H9 (cell line): Measurements from ENCODE around the gene WDR64. TPM values are rescaled to one million over a fixed set of nuclear protein-coding genes. Genes with fewer than 3 reads are reported as not detected.

Experiments
- DNase-seq: peaks from one replicate; pipeline ENCODE4 v3.0.0-alpha.2; 2017
- H2AFZ ChIP-seq: one replicate; pipeline ENCODE4 v1.6.1; 2013; ENCODE audit warnings: mild to moderate bottlenecking, low read length, control low read depth, moderate library complexity
- H2AK5ac ChIP-seq: 2 replicates; pipeline ENCODE4 v1.6.1; 2013; ENCODE audit warnings: low read length, control low read depth, mixed read lengths; ENCODE audit not compliant: insufficient read length
- H2BK120ac ChIP-seq: one replicate; pipeline ENCODE4 v1.6.1; 2013; ENCODE audit warnings: low read depth, mild to moderate bottlenecking, low read length, control low read depth, inconsistent platforms; ENCODE audit not compliant: poor library complexity, severe bottlenecking
- H2BK12ac ChIP-seq: 2 replicates; pipeline ENCODE4 v1.6.1; 2013; ENCODE audit warnings: low read length, control low read depth, mixed read lengths, low read depth; ENCODE audit not compliant: insufficient read length
- H2BK15ac ChIP-seq: 2 replicates; pipeline ENCODE4 v1.6.1; 2013; ENCODE audit warnings: low read depth, low read length, control low read depth
- H2BK20ac ChIP-seq: one replicate; pipeline ENCODE4 v1.6.1; 2013; ENCODE audit warnings: low read depth, mild to moderate bottlenecking, low read length, control low read depth, inconsistent platforms; ENCODE audit not compliant: poor library complexity, severe bottlenecking
- H2BK5ac ChIP-seq: 2 replicates; pipeline ENCODE4 v1.6.1; 2013; ENCODE audit warnings: low read length, control low read depth, mixed read lengths; ENCODE audit not compliant: insufficient read length
- H3K14ac ChIP-seq: 2 replicates; pipeline ENCODE4 v1.6.1; 2013; ENCODE audit warnings: low read length, control low read depth; ENCODE audit not compliant: insufficient read depth
- H3K18ac ChIP-seq: 2 replicates; pipeline ENCODE4 v1.6.1; 2013; ENCODE audit warnings: low read depth, mild to moderate bottlenecking, mixed read lengths, low read length, control low read depth; ENCODE audit not compliant: insufficient read length
- H3K23ac ChIP-seq: 2 replicates; pipeline ENCODE4 v1.6.1; 2013; ENCODE audit warnings: low read length, control low read depth, mixed read lengths, low read depth; ENCODE audit not compliant: insufficient read length
- H3K23me2 ChIP-seq: 2 replicates; pipeline ENCODE4 v1.6.1; 2013; ENCODE audit warnings: low read depth, mild to moderate bottlenecking, mixed read lengths, low read length, control low read depth; ENCODE audit not compliant: insufficient read length, poor library complexity, severe bottlenecking
- H3K27ac ChIP-seq: 2 replicates; pipeline ENCODE4 v1.5.1; 2013; ENCODE audit warnings: low read length, control low read depth, mixed read lengths, low read depth; ENCODE audit not compliant: insufficient read length
- H3K27me3 ChIP-seq: 2 replicates; pipeline ENCODE4 v1.6.1; 2013; ENCODE audit warnings: low read length, control low read depth, inconsistent platforms; ENCODE audit not compliant: insufficient read depth
- H3K4ac ChIP-seq: 2 replicates; pipeline ENCODE4 v1.6.1; 2013; ENCODE audit warnings: low read depth, mild to moderate bottlenecking, control low read depth, inconsistent platforms, low read length, moderate library complexity
- H3K4me1 ChIP-seq: 2 replicates; pipeline ENCODE4 v1.6.1; 2013; ENCODE audit warnings: low read length, control low read depth, inconsistent platforms; ENCODE audit not compliant: insufficient read depth
- H3K4me2 ChIP-seq: 2 replicates; pipeline ENCODE4 v1.6.1; 2013; ENCODE audit warnings: low read length, control low read depth, mixed read lengths; ENCODE audit not compliant: insufficient read length, insufficient read depth
- H3K56ac ChIP-seq: 2 replicates; pipeline ENCODE4 v1.6.1; 2013; ENCODE audit warnings: low read depth, mild to moderate bottlenecking, mixed read lengths, low read length, control low read depth; ENCODE audit not compliant: insufficient read length
- H3K79me1 ChIP-seq: 2 replicates; pipeline ENCODE4 v1.6.1; 2013; ENCODE audit warnings: low read depth, mild to moderate bottlenecking, moderate library complexity, low read length, control low read depth, inconsistent platforms; ENCODE audit not compliant: insufficient read depth, poor library complexity, severe bottlenecking
- H3K79me2 ChIP-seq: 2 replicates; pipeline ENCODE4 v1.6.1; 2013; ENCODE audit warnings: low read length, control low read depth, inconsistent platforms; ENCODE audit not compliant: insufficient read depth
- H3K9ac ChIP-seq: 2 replicates; pipeline ENCODE4 v1.6.1; 2013; ENCODE audit warnings: low read length, control low read depth, mixed read lengths; ENCODE audit not compliant: insufficient read length; ENCODE audit errors: extremely low read depth
- H3K9me3 ChIP-seq: one replicate; pipeline ENCODE4 v1.6.1; 2013; ENCODE audit warnings: low read depth, low read length, inconsistent platforms; ENCODE audit not compliant: control insufficient read depth
- H3T11ph ChIP-seq: one replicate; pipeline ENCODE4 v1.6.1; 2013; ENCODE audit warnings: mild to moderate bottlenecking, low read length, control low read depth, inconsistent platforms
- H4K20me1 ChIP-seq: one replicate; pipeline ENCODE4 v1.6.1; 2013; ENCODE audit not compliant: control insufficient read depth, insufficient read length, insufficient read depth
- H4K5ac ChIP-seq: 2 replicates; pipeline ENCODE4 v1.6.1; 2013; ENCODE audit warnings: low read depth, mild to moderate bottlenecking, mixed read lengths, low read length, control low read depth; ENCODE audit not compliant: insufficient read length
- H4K8ac ChIP-seq: replicated peaks from 2 replicates; pipeline ENCODE4 v1.6.1; 2013; ENCODE audit warnings: low read length, control low read depth, mixed read lengths, low read depth; ENCODE audit not compliant: insufficient read length
- H4K91ac ChIP-seq: 2 replicates; pipeline ENCODE4 v1.6.1; 2013; ENCODE audit warnings: low read depth, mild to moderate bottlenecking, moderate library complexity, mixed read lengths, low read length, control low read depth; ENCODE audit not compliant: insufficient read length
- H3K27ac Mint-ChIP-seq, 3 experiments: 2 replicates in 2 of 3; 3 replicates in 1 of 3; pipeline ENCODE4 v1.8.0; 2020 to 2021; ENCODE audit warnings: mixed read lengths in 3 of 3, mild to moderate bottlenecking in 1 of 3, moderate library complexity in 1 of 3
- H3K27me3 Mint-ChIP-seq: 2 replicates; pipeline ENCODE4 v1.8.0; 2021; ENCODE audit warnings: low read depth, mild to moderate bottlenecking, moderate library complexity, mixed read lengths
- H3K36me3 Mint-ChIP-seq, 3 experiments: 2 replicates in 2 of 3; 3 replicates in 1 of 3; pipeline ENCODE4 v1.8.0; 2020 to 2021; ENCODE audit warnings: low read depth in 3 of 3, mixed read lengths in 3 of 3; ENCODE audit not compliant: insufficient read depth in 1 of 3
- H3K4me1 Mint-ChIP-seq, 2 experiments: 2 replicates each; pipeline ENCODE4 v1.8.0; 2020; ENCODE audit warnings: mixed read lengths in 2 of 2
- H3K4me3 Mint-ChIP-seq, 2 experiments: 2 replicates in 1 of 2; 3 replicates in 1 of 2; pipeline ENCODE4 v1.8.0; 2020 to 2021; ENCODE audit warnings: mild to moderate bottlenecking in 2 of 2, mixed read lengths in 2 of 2, moderate library complexity in 1 of 2
- H3K9me3 Mint-ChIP-seq, 2 experiments: 2 replicates in 1 of 2; 3 replicates in 1 of 2; pipeline ENCODE4 v1.8.0; 2020; ENCODE audit warnings: mild to moderate bottlenecking in 2 of 2, mixed read lengths in 2 of 2, moderate library complexity in 1 of 2
- CTCF ChIP-seq: fragments of 200-600 bp; sonication (generic); conservative IDR thresholded peaks from 3 replicates; pipeline ENCODE4 v1.8.0; 2021; ENCODE audit warnings: antibody characterized with exemption, mild to moderate bottlenecking
- WGBS: extraction: QIAGEN DNeasy Blood & Tissue Kit; methylation state at CpG from one replicate; pipeline ENCODE4 v1.1.7; 2013; ENCODE audit warnings: missing lambda C conversion rate, low lambda C conversion rate, mixed read lengths; ENCODE audit not compliant: insufficient read length; ENCODE audit errors: extremely low coverage; 5-methylcytosine and 5-hydroxymethylcytosine counted together
- total RNA-seq: library from RNA; stranded (reverse); gene quantifications from 2 replicates; pipeline ENCODE4 v1.2.1, GENCODE V29; 2021

WDR64 gene
- total RNA-seq, 1 experiment from 2014 or later, result not detected

GRCh38 chr1:241751524-241751923, 99.4 kb downstream of the WDR64 start:
- peaks cover 5% of the 10 kb centered on the region; the same call in 1 of the 2 replicates for H3K4me1 ChIP-seq
- no peaks in the 10 kb centered on the region for H3K79me2 ChIP-seq
- Mint-ChIP-seq H3K4me3 (no peak overlapping the region), H3K4me1 (peaks cover 21 to 24% of the 10 kb centered on the region in 2 experiments), H3K27ac (no peak overlapping the region), H3K36me3 (no peaks in the 10 kb centered on the region), H3K27me3 (no peaks in the 10 kb centered on the region), H3K9me3 (peaks cover 2 to 7% of the 10 kb centered on the region in 2 experiments; a peak in 4 of 5 replicates)
- no peak overlapping the region for H3K14ac ChIP-seq
- no CpG with 5 or more reads among the region's 5 CpGs for WGBS
- H3K23ac ChIP-seq, result no peak overlapping the region
- H2AK5ac ChIP-seq, result no peak overlapping the region
- H4K20me1 ChIP-seq, result no peaks in the 10 kb centered on the region
- no peak overlapping the region for H3K18ac ChIP-seq
- H2BK15ac ChIP-seq, result no peak overlapping the region
- H3K56ac ChIP-seq, result no peak overlapping the region
- H4K5ac ChIP-seq, result no peak overlapping the region
- H3K27ac ChIP-seq, result no peak overlapping the region
- no peak overlapping the region for H4K8ac ChIP-seq
- no peaks in the 10 kb centered on the region for H3K9me3 ChIP-seq
- H4K91ac ChIP-seq, result no peak overlapping the region
- no peaks in the 10 kb centered on the region for H3K79me1 ChIP-seq
- DNase-seq, result no peak
- no peak overlapping the region for H3T11ph ChIP-seq
- no peak overlapping the region for H2BK120ac ChIP-seq
- no peaks in the 10 kb centered on the region for H3K23me2 ChIP-seq
- no peak overlapping the region for H2BK20ac ChIP-seq
- no peak for TF ChIP-seq CTCF
- H2BK12ac ChIP-seq, result no peak overlapping the region
- no peak overlapping the region for H2BK5ac ChIP-seq
- H3K27me3 ChIP-seq, result no peaks in the 10 kb centered on the region
- H2AFZ ChIP-seq, result no peak overlapping the region
- no peak overlapping the region for H3K4me2 ChIP-seq
- H3K4ac ChIP-seq, result no peak overlapping the region
- H3K9ac ChIP-seq, result no peak overlapping the region
